Naive thymus-derived CD4-positive, alpha-beta T cell (primary cell): ENCODE measurements around the gene STARD10. TPM values are rescaled to one million over a fixed set of nuclear protein-coding genes. Genes with fewer than 3 reads are reported as not detected.
A peak's percentile ranks its signal among the peaks of the same experiment; 100 is the strongest.

ENCODE experiments used
- ATAC-seq: fragments of 150-1000 bp; cut with Tn5 transposase; 2 replicates; pipeline ENCODE4 v1.10.0; 2021; ENCODE audit warnings: mild to moderate bottlenecking, moderate library complexity
- CTCF ChIA-PET: fragments of 350-600 bp; sonication (Branson Sonifier 250); formaldehyde crosslinking; loops from one replicate; lab custom pipeline; 2021; ENCODE audit warnings: antibody characterized with exemption; lab: Charles Lee
- POLR2A ChIA-PET: fragments of 350-600 bp; sonication (Branson Sonifier 250); formaldehyde crosslinking; loops from one replicate; lab custom pipeline; 2021; ENCODE audit warnings: antibody characterized with exemption, inconsistent platforms; lab: Charles Lee
- DNase-seq, 9 donors: peaks; one replicate each; pipeline versions ENCODE4 v3.0.0 to v3.0.0-alpha.2; 2020 to 2022; ENCODE audit warnings: mixed read lengths in 1 of 9
- H3K27ac ChIP-seq: one replicate; pipeline ENCODE4 v1.7.0; 2013; ENCODE audit warnings: mild to moderate bottlenecking, low read depth, low read length, moderate library complexity
- H3K27me3 ChIP-seq, 2 donors: one replicate each; pipeline ENCODE4 v1.7.0; 2013; ENCODE audit warnings: low read length in 2 of 2, mild to moderate bottlenecking in 2 of 2, moderate library complexity in 2 of 2; ENCODE audit not compliant: control insufficient read depth in 2 of 2, insufficient read depth in 2 of 2
- H3K36me3 ChIP-seq, 3 experiments: 1 replicate in 2 of 3; 2 replicates in 1 of 3; pipeline ENCODE4 v1.7.0; 2013; ENCODE audit warnings: low read length in 3 of 3, mild to moderate bottlenecking in 3 of 3, moderate library complexity in 1 of 3; ENCODE audit not compliant: insufficient read depth in 3 of 3, control insufficient read depth in 2 of 3
- H3K4me1 ChIP-seq, 2 donors: one replicate each; pipeline ENCODE4 v1.7.0; 2013; ENCODE audit warnings: low read length in 2 of 2, mild to moderate bottlenecking in 2 of 2, moderate library complexity in 1 of 2; ENCODE audit not compliant: control insufficient read depth in 2 of 2, insufficient read depth in 2 of 2
- H3K4me3 ChIP-seq: 2 replicates; pipeline ENCODE4 v1.7.0; 2013; ENCODE audit warnings: mild to moderate bottlenecking, low read length
- H3K9me3 ChIP-seq, 3 experiments: 1 replicate in 2 of 3; 2 replicates in 1 of 3; pipeline ENCODE4 v1.7.0; 2013; ENCODE audit warnings: low read length in 3 of 3; ENCODE audit not compliant: control insufficient read depth in 2 of 3
- H3K27ac Mint-ChIP-seq, 9 donors: one replicate each; pipeline ENCODE4 v1.8.0; 2020 to 2022; ENCODE audit warnings: mixed read lengths in 9 of 9, mild to moderate bottlenecking in 8 of 9, moderate library complexity in 5 of 9, inconsistent platforms in 2 of 9
- H3K27me3 Mint-ChIP-seq, 5 donors: one replicate each; pipeline ENCODE4 v1.8.0; 2021 to 2022; ENCODE audit warnings: mixed read lengths in 5 of 5, mild to moderate bottlenecking in 1 of 5
- H3K36me3 Mint-ChIP-seq, 5 donors: one replicate each; pipeline ENCODE4 v1.8.0; 2020 to 2022; ENCODE audit warnings: mixed read lengths in 5 of 5, mild to moderate bottlenecking in 3 of 5, inconsistent platforms in 1 of 5
- H3K4me1 Mint-ChIP-seq, 7 donors: one replicate each; pipeline ENCODE4 v1.8.0; 2020 to 2022; ENCODE audit warnings: mixed read lengths in 7 of 7, mild to moderate bottlenecking in 3 of 7, inconsistent platforms in 1 of 7
- H3K4me3 Mint-ChIP-seq, 10 donors: one replicate each; pipeline ENCODE4 v1.8.0; 2020 to 2022; ENCODE audit warnings: mild to moderate bottlenecking in 10 of 10, mixed read lengths in 10 of 10, moderate library complexity in 6 of 10, inconsistent platforms in 2 of 10
- H3K9me3 Mint-ChIP-seq, 11 donors: one replicate each; pipeline ENCODE4 v1.8.0; 2020 to 2022; ENCODE audit warnings: mixed read lengths in 11 of 11, mild to moderate bottlenecking in 4 of 11, inconsistent platforms in 1 of 11, moderate library complexity in 1 of 11
- intact Hi-C, 2 donors: fragments of 100-400 bp; cut with micrococcal nuclease; formaldehyde crosslinking; loops; one replicate each; pipeline ENCODE4 v1.15.1; 2023
- polyA plus RNA-seq, 2 donors: library from polyadenylated mRNA; unstranded; fragments of 300-500 nt; fragmentation: Illumina TruSeq; gene quantifications; one replicate each; pipeline ENCODE4 v1.2.3, GENCODE V29; 2021
- total RNA-seq, 6 experiments: library from RNA in 5 of 6; stranded (reverse) in 5 of 6; gene quantifications; 1 replicate in 5 of 6; 2 replicates in 1 of 6; pipeline ENCODE4 v1.2.3 and lab custom pipeline; 2021 to 2026

Gene STARD10
- total and polyA plus RNA-seq, 7 experiments from 2014 or later: 10.9 to 26.1 (median 18.4) TPM

DNA sequence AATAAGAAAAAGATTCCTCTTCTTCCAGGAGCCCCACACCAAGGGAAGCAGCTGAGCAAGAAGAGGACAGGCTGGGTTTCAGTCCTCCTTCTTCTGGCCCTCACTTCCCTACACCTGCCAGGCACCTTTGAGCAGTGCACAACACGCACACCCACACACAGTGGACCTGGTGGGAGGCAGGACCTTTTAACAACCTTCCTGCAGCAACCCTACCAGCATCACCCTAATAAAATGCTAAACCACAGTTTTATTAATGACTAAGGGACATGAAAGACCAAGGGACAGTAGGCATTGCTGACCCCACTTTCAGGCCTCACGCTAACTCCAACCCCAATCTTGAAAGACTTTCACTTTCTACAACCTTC, 53.8 kb downstream of the STARD10 start:
- ATAC-seq (no peak), DNase-seq (no peak)
- Histone ChIP-seq H3K27me3 (no peaks in the 10 kb centered on the region), H3K36me3 (no peaks in the 10 kb centered on the region), H3K4me1 (peaks cover 48 to 57% of the 10 kb centered on the region in 2 donors), H3K4me3 (no peak overlapping the region), H3K9me3 (no peaks in the 10 kb centered on the region), H3K27ac (peak overlapping the region; percentile 39)
- Mint-ChIP-seq H3K9me3 (no peaks in the 10 kb centered on the region), H3K27me3 (no peaks in the 10 kb centered on the region), H3K4me3 (peak overlapping the region in 8 of 10 donors; percentile 9 to 80 (median 48)), H3K4me1 (peaks cover 68 to 93% (median 80%) of the 10 kb centered on the region in 7 donors), H3K36me3 (peaks cover 0 to 5% (median 0%) of the 10 kb centered on the region in 5 donors), H3K27ac (peak overlapping the region; percentile 70 to 99 (median 95))
- intact Hi-C loops: no loop called here
- ChIA-PET CTCF (interaction anchor here (1.2 kb wide), 1 partner anchor 15 kb away, joined by 5 read pairs; no protein-coding TSS in a partner anchor), POLR2A (interaction anchor here (1.4 to 1.8 kb wide), 3 partner anchors 18 to 75 kb away, joined by 3 to 6 read pairs (median 6); partner anchors contain the start of gene ATG16L2)

- DNase-seq: no peak
- CTCF ChIA-PET: interaction anchor here (1.2 kb wide), 1 partner anchor 14 kb away, joined by 5 read pairs; no protein-coding TSS in a partner anchor
- Mint-ChIP-seq H3K9me3 (no peaks in the 10 kb centered on the region), H3K4me1 (peaks cover 66 to 88% (median 75%) of the 10 kb centered on the region in 7 donors), H3K27me3 (no peaks in the 10 kb centered on the region), H3K27ac (peak overlapping the region; percentile 70 to 99 (median 95)), H3K4me3 (peak overlapping the region in 7 of 10 donors; percentile 9 to 80 (median 67)), H3K36me3 (peaks cover 0 to 5% (median 0%) of the 10 kb centered on the region in 5 donors)
- Histone ChIP-seq H3K4me3 (no peak overlapping the region), H3K36me3 (no peaks in the 10 kb centered on the region), H3K4me1 (peaks cover 48 to 56% of the 10 kb centered on the region in 2 donors), H3K27me3 (no peaks in the 10 kb centered on the region), H3K27ac (no peak overlapping the region), H3K9me3 (no peaks in the 10 kb centered on the region)
- POLR2A ChIA-PET: interaction anchor here (1.4 to 1.8 kb wide), 3 partner anchors 17 to 76 kb away, joined by 3 to 6 read pairs (median 6); partner anchors contain the start of gene ATG16L2
- intact Hi-C loops: no loop called here
- ATAC-seq: no peak
Measured at GRCh38 chr11:72739240-72740059, 54.4 kb downstream of the STARD10 start.

DNA sequence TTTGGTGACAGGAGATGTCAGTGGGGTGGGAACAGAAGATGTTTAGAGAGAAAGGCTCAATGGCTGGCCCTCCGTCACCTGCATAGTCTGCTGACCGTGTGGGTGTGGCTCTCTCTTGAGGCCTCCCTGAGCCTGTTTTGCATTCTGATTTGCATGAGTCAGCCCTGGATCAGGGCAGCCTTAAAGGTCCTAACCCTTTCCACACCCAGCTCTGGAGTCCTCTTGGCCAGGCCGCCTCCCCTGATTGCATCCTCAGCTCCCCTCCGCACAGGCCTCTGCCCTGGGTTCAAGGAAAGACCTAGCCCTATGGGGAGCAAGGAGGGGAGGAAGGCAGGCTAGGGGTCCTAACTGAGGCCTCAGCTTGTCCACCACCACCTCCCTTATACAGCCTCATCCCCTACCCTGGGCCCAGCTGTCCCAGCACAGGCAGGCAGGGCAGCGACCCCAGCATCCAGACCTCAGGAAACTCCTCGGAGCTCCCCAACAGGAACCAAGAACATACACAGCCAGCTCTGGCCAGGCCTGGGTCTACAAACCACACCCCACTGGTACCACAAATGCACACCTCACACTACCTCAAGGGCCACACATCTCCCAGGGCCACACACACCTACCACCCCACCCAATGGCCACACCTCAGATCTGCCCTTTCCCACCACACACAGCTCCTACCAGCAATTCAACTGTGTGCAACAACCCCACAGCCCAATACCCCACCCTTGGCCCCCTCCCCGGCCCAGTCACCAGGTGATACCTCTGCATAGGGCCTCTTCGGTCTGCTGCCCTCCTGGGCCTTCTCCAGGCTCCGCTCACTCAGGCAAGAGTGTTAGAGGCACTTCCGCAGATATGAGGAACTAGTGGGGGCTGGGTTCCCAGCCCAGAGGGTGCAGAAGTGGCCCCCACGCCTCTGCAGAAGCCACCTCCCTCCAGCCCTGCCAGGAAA, 55.4 kb downstream of the STARD10 start:
- ChIA-PET CTCF (interaction anchor here (3.1 kb wide), 1 partner anchor 15 kb away, joined by 26 read pairs; no protein-coding TSS in a partner anchor), POLR2A (interaction anchor here (0.6 to 2.4 kb wide), 4 partner anchors 8 to 55 kb away, joined by 3 to 10 read pairs (median 5); partner anchors contain the start of gene STARD10)
- no peaks in the 10 kb centered on the region for H3K9me3 Mint-ChIP-seq
- H3K27ac Mint-ChIP-seq: peak overlapping the region; percentile 89 to 99 (median 97)
- ATAC-seq (peak; percentile 53), DNase-seq (no peak)
- Histone ChIP-seq H3K4me3 (no peak overlapping the region), H3K36me3 (no peaks in the 10 kb centered on the region), H3K27me3 (no peaks in the 10 kb centered on the region), H3K27ac (peak overlapping the region; percentile 67), H3K9me3 (no peaks in the 10 kb centered on the region), H3K4me1 (peaks cover 47 to 48% of the 10 kb centered on the region in 2 donors)
- intact Hi-C loops: no loop called here
- peak overlapping the region in 8 of 10 donors; percentile 20 to 87 (median 68) for H3K4me3 Mint-ChIP-seq
- peaks cover 0 to 5% (median 0%) of the 10 kb centered on the region in 5 donors for H3K36me3 Mint-ChIP-seq
- H3K27me3 Mint-ChIP-seq: no peaks in the 10 kb centered on the region
- H3K4me1 Mint-ChIP-seq: peaks cover 56 to 80% (median 65%) of the 10 kb centered on the region in 7 donors

DNA sequence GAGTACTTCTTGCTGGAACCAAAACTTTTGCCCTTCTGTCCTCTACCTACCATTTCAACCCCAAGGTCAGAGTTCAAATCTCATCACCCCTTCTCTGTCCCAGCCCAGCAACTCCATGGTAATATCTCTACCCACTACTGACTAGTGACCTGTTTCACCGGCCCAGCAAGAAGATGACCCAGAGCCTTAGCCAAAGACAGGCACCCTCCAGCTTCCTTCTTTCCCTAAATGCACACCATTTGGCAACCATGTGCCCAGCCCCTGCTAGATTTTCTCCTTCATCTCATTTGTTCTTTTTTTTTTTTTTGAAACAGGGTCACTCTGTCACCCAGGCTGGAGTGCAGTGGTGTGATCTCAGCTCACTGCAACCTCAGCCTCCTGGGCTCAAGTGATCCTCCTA, 56.5 kb downstream of the STARD10 start:
- POLR2A ChIA-PET: interaction anchor here (1.4 to 2.4 kb wide), 4 partner anchors 9 to 78 kb away, joined by 6 to 10 read pairs (median 8); partner anchors contain the start of gene STARD10

DNA sequence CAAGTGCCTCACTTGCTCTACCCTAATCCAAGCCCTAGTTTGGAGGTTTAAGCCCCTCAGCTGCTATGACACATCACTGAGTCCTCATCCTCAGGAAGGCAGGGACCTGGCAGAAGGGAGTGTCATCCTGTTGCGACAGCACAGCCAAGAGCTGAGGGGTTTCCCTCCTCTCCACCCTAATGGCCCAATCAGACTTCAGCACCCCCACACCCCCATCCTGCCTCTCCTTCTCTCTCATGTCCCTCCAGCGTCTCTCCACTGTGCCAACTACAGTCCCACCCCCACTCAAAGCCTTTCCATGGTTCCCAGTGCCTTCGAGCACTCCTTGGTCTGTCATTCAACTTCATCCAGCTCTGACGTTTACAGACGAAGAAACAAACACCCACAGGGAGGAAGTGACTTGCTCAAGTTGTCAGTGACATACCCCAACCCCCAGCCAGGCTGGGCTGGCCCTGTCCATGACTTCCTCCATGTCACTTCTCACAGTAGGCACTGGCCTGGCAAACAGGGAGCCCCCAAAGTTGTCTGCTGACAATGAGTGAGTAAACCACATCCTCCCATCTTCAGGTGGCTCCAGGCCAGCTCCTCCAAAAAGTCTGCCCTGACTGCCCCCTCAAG, 57.3 kb downstream of the STARD10 start:
- H3K27me3 ChIP-seq: no peaks in the 10 kb centered on the region
- intact Hi-C loops: loop anchor here (1.0 kb wide), 4 partner anchors 11 to 57 kb away; partner anchors contain the start of gene ARAP1 (in 2 of the 2)
- peaks cover 33 to 44% of the 10 kb centered on the region in 2 donors for H3K4me1 ChIP-seq
- POLR2A ChIA-PET: interaction anchor here (1.3 to 2.4 kb wide), 6 partner anchors 10 to 79 kb away, joined by 6 to 10 read pairs (median 6); partner anchors contain the start of gene STARD10
- peaks cover 0 to under 1% (median 0%) of the 10 kb centered on the region in 11 donors for H3K9me3 Mint-ChIP-seq
- H3K27ac Mint-ChIP-seq: peak overlapping the region; percentile 89 to 99 (median 97)
- H3K36me3 Mint-ChIP-seq: peaks cover 0 to 13% (median 9%) of the 10 kb centered on the region in 5 donors
- no peaks in the 10 kb centered on the region for H3K27me3 Mint-ChIP-seq
- H3K4me1 Mint-ChIP-seq: peaks cover 49 to 70% (median 59%) of the 10 kb centered on the region in 7 donors
- peak overlapping the region; percentile 61 to 87 (median 72) for H3K4me3 Mint-ChIP-seq
- H3K9me3 ChIP-seq: no peaks in the 10 kb centered on the region
- H3K4me3 ChIP-seq: peak overlapping the region; percentile 21
- ATAC-seq: peak; percentile 86
- CTCF ChIA-PET: interaction anchor here (1.0 to 3.1 kb wide), 4 partner anchors 13 to 58 kb away, joined by 4 to 26 read pairs (median 4); no protein-coding TSS in a partner anchor
- DNase-seq: peak; percentile 47 to 83 (median 79)
- H3K36me3 ChIP-seq: peaks cover 0 to 8% (median 0%) of the 10 kb centered on the region in 3 experiments
- H3K27ac ChIP-seq: peak overlapping the region; percentile 67

More for the DNA sequence above, 56.5 kb downstream of the STARD10 start:
- ATAC-seq (no peak), DNase-seq (no peak)
- Mint-ChIP-seq H3K27me3 (no peaks in the 10 kb centered on the region), H3K4me1 (peaks cover 56 to 78% (median 63%) of the 10 kb centered on the region in 7 donors), H3K9me3 (no peaks in the 10 kb centered on the region), H3K36me3 (peaks cover 0 to 13% (median 3%) of the 10 kb centered on the region in 5 donors), H3K27ac (peak overlapping the region; percentile 89 to 99 (median 97)), H3K4me3 (peak overlapping the region; percentile 20 to 87 (median 68))
- Histone ChIP-seq H3K27me3 (no peaks in the 10 kb centered on the region), H3K9me3 (no peaks in the 10 kb centered on the region), H3K4me1 (peaks cover 40 to 48% of the 10 kb centered on the region in 2 donors), H3K4me3 (peak overlapping the region; percentile 21), H3K27ac (peak overlapping the region; percentile 67), H3K36me3 (peaks cover 0 to 3% (median 0%) of the 10 kb centered on the region in 3 experiments)
- intact Hi-C loops: no loop called here
- CTCF ChIA-PET: interaction anchor here (3.1 kb wide), 1 partner anchor 14 kb away, joined by 26 read pairs; no protein-coding TSS in a partner anchor
